Mucosa of descending colon (tissue), 3 donors: ENCODE data around the gene UNC5C. TPM values are rescaled to one million over a fixed set of nuclear protein-coding genes. Genes with fewer than 3 reads are reported as not detected.

Source experiments
- ATAC-seq: fragments of 200-7000 bp; cut with Tn5 transposase; one replicate; pipeline ENCODE4 v1.9.1; 2020; ENCODE audit warnings: mild to moderate bottlenecking, moderate library complexity
- DNase-seq, 3 donors: peaks; one replicate each; pipeline ENCODE4 v3.0.0-alpha.2; 2020
- H3K36me3 ChIP-seq: fragments of 200-600 bp; one replicate; pipeline ENCODE4 v1.8.0; 2021; ENCODE audit warnings: low read depth, mild to moderate bottlenecking
- H3K4me1 ChIP-seq: fragments of 200-600 bp; one replicate; pipeline ENCODE4 v1.8.0; 2021; ENCODE audit warnings: low read depth, mild to moderate bottlenecking
- H3K4me3 ChIP-seq: fragments of 200-600 bp; one replicate; pipeline ENCODE4 v1.8.0; 2021; ENCODE audit warnings: mild to moderate bottlenecking
- H3K9me3 ChIP-seq: fragments of 200-600 bp; one replicate; pipeline ENCODE4 v1.8.0; 2021; ENCODE audit warnings: mild to moderate bottlenecking
- intact Hi-C, 2 donors: fragments of 100-400 bp; cut with DNase I in 1 of 2; cut with micrococcal nuclease in 1 of 2; formaldehyde crosslinking; loops; one replicate each; pipeline versions ENCODE4 v1.11.0 to v1.11.1; 2022; cut with DNase I, micrococcal nuclease
- total RNA-seq, 3 donors: library from RNA; stranded (reverse); fragmentation: NEBNext Ultra II Directional in 2 of 3; extraction: Animal tissue kit (Norgen Biotek cat#: 25700) in 2 of 3; gene quantifications; one replicate each; pipeline versions ENCODE4 v1.2.1 to v1.2.4, GENCODE V29; 2021 to 2023
- TF ChIP-seq, protein P1 (sequence below): fragments of 200-600 bp; IDR thresholded peaks from one replicate; pipeline ENCODE4 v1.8.0; 2022; ENCODE audit warnings: antibody characterized with exemption, mild to moderate bottlenecking
- donor health status: DM: no; HTN: no; CAD: no; lungs with moderate emphysema.
- donor health status: DM: no; HTN: no; CAD: no.
- donor health status: DM: no; HTN: yes; CAD: no.

Gene UNC5C
- total RNA-seq, 3 donors from 2014 or later, result 3.1 to 7.2 (median 4.6) TPM

DNA sequence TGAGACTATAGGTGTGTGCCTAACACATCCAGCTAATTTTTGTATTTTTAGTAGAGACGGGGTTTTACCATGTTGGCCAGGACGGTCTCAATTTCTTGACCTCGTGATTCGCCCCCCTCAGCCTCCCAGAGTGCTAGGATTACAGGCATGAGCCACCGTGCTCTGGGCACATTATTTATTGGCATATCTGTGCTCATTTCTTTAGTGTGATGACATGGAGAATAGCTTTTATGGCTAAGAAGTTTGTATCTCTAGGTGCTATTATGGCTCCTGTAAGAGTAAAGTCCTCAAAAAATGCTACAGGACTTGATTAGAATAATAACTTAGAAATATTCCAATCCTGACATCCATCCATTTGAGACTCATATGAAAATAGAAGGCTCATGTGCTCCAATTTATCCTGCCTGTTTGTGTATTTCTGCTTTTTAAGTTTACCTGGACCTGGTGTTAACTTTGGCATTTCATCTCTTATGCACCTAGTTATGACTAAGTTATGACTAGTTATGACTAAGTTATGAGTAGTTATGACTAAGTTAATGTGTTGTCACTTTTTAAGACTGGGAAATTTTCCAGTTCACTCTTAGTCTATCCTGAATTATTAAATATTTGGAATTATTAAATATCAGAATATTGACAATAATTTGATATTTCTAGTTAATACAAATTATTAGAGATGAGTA lies 36.4 kb upstream of the UNC5C start:
- Histone ChIP-seq H3K4me1 (no peaks in the 10 kb centered on the region), H3K9me3 (no peaks in the 10 kb centered on the region), H3K36me3 (no peaks in the 10 kb centered on the region), H3K4me3 (no peak overlapping the region)
- intact Hi-C loops, result no loop called here
- TF ChIP-seq, protein P1, sequence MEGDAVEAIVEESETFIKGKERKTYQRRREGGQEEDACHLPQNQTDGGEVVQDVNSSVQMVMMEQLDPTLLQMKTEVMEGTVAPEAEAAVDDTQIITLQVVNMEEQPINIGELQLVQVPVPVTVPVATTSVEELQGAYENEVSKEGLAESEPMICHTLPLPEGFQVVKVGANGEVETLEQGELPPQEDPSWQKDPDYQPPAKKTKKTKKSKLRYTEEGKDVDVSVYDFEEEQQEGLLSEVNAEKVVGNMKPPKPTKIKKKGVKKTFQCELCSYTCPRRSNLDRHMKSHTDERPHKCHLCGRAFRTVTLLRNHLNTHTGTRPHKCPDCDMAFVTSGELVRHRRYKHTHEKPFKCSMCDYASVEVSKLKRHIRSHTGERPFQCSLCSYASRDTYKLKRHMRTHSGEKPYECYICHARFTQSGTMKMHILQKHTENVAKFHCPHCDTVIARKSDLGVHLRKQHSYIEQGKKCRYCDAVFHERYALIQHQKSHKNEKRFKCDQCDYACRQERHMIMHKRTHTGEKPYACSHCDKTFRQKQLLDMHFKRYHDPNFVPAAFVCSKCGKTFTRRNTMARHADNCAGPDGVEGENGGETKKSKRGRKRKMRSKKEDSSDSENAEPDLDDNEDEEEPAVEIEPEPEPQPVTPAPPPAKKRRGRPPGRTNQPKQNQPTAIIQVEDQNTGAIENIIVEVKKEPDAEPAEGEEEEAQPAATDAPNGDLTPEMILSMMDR, result no peak
- DNase-seq (no peak), ATAC-seq (no peak)

DNA sequence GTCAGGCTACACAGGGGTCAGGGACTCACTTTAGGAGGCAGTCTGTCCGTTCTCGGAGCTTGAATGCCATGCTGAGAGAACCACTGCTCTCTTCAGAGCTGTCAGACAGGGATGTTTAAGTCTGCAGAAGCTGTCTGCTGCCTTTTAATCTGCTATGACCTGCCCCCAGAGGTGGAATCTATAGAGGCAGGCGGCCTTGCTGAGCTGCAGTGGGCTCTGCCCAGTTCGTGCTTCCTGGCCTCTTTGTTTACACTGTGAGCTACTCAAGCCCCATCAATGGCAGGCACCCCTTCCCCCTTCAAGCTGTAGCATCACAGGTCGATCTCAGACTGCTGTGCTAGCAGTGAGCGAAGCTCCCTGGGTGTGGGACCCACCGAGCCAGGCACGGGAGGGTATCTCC lies 31.5 kb upstream of the UNC5C start:
- H3K36me3 ChIP-seq, result no peaks in the 10 kb centered on the region
- TF ChIP-seq, protein P1, result no peak
- DNase-seq (peak in 1 of 3 donors; percentile 10), ATAC-seq (no peak)
- H3K4me3 ChIP-seq, result no peak overlapping the region
- peaks cover 15% of the 10 kb centered on the region for H3K9me3 ChIP-seq
- intact Hi-C loops, result no loop called here
- no peaks in the 10 kb centered on the region for H3K4me1 ChIP-seq

DNA sequence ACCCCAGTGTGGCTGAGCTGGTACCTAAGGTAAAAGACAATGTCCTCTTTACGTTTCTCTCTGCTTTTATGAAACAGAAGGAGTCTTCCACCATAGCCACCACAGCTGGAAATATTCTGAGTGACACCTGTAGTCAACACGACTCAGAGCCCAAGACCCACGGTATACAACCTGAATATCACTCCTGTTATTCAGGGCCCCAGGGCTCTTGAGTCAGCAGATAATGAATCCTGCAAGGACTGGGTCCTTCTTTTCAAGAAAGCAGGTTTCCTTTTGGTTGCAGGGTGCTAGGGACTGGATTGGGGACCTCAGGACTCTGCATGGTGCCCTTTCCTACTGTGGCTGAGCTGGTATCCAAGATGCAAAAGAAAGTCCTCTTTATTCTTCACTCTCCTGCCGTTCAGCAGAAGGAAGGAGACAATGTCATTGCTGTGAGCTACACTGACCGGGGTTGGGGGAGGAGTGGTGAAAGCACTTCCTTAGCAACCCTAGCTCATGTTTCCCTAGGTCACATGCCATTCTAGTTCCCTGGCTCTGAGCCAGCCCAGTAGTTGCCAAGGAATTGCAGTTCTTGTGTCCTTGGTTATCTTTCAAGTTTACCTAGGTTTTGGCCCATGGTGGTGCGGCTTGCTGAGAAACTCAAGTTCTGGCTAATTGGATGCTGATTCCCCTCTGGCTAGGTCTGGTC lies 23.7 kb upstream of the UNC5C start:
- ATAC-seq, result peak; percentile 59
- no peaks in the 10 kb centered on the region for H3K36me3 ChIP-seq
- TF ChIP-seq, protein P1, result no peak

DNA sequence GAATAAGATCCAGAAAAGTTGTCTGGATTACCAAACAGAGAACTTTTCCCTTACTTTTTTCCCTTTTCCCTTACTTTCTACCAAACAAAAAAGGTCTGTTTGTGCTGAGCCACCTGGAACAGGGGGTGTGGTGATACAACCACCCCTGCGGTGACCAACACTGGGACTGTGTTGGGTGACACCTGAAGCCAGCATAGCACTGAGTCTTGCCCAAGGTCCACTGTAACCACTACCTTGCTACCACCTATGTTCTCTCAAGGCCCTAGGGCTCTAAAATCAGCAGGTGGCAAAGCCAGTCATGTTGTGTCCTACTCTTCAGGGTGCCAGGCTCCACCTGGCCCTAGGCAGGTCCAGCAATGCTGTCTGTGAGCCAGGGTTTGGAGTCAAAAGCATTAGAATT lies 22.8 kb upstream of the UNC5C start:
- Histone ChIP-seq H3K9me3 (peaks cover 5% of the 10 kb centered on the region), H3K4me1 (no peaks in the 10 kb centered on the region), H3K4me3 (no peak overlapping the region), H3K36me3 (no peaks in the 10 kb centered on the region)
- ATAC-seq (no peak), DNase-seq (no peak)
- TF ChIP-seq, protein P1, result no peak
- intact Hi-C loops, result no loop called here

More for the DNA sequence above, 23.7 kb upstream of the UNC5C start:
- H3K4me1 ChIP-seq, result no peaks in the 10 kb centered on the region
- peak in 2 of 3 donors; percentile 31 to 51 for DNase-seq
- peaks cover 5% of the 10 kb centered on the region for H3K9me3 ChIP-seq
- H3K4me3 ChIP-seq, result no peak overlapping the region
- intact Hi-C loops, result no loop called here

DNA sequence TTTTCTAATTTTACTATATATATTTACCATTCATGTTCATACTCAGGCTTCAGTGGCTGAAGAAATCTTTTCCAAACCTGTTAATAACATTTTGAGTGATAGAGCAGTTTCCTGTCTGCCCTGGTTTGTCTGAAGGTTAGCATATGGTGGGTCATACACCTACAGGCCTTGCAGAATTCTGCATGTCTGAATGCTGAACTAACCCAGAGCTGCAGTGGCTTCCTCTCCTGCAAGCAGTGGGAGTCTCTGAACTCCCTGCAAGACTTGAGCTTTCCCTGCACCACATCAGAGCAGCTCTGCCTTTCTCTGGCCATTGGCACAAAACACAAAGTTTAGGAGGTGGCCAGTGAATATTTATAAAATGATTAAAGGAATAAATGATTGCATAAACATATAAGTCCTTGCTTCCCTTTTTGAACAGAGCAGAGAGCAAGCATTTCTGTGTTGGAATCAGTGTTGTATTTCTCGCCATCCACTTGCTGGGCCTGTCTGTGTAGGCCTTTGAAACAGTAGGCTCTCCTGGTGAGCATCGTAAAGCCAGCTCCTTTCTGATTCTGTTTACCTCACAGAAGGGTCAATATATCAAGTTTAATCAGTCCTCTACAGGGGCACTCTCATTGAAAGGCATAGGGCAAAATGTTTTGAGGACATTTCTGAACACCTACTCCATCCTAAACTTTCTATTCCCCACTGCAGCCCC lies 15.0 kb upstream of the UNC5C start:
- Histone ChIP-seq H3K4me1 (no peaks in the 10 kb centered on the region), H3K9me3 (no peaks in the 10 kb centered on the region), H3K36me3 (no peaks in the 10 kb centered on the region), H3K4me3 (no peak overlapping the region)
- intact Hi-C loops, result no loop called here
- TF ChIP-seq, protein P1, result no peak
- no peak for DNase-seq
- no peak for ATAC-seq
